ENCODE measurements around the gene SPC25. TPM values are rescaled to one million over a fixed set of nuclear protein-coding genes. Genes with fewer than 3 reads are reported as not detected.

SPC25 gene, protein sequence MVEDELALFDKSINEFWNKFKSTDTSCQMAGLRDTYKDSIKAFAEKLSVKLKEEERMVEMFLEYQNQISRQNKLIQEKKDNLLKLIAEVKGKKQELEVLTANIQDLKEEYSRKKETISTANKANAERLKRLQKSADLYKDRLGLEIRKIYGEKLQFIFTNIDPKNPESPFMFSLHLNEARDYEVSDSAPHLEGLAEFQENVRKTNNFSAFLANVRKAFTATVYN
- total RNA-seq (2014; rRNA removed; shearing (Covaris generic)) (23.4 and 24.7 TPM in 2 replicates), polyA plus RNA-seq (2016; fragmentation: Nextera tagmentation; extraction: Ambion mirVana) (61.9 and 72.7 TPM in 2 replicates)
- long read RNA-seq, transcript SPC25-201 (7 exons, 1,354 nt): major isoform, 19 of 19 reads
- long read RNA-seq, partial matches to known transcripts: 0 of 19 reads
- long read RNA-seq, other reads (novel, unspliced or antisense): 0 of 19 reads

DNA sequence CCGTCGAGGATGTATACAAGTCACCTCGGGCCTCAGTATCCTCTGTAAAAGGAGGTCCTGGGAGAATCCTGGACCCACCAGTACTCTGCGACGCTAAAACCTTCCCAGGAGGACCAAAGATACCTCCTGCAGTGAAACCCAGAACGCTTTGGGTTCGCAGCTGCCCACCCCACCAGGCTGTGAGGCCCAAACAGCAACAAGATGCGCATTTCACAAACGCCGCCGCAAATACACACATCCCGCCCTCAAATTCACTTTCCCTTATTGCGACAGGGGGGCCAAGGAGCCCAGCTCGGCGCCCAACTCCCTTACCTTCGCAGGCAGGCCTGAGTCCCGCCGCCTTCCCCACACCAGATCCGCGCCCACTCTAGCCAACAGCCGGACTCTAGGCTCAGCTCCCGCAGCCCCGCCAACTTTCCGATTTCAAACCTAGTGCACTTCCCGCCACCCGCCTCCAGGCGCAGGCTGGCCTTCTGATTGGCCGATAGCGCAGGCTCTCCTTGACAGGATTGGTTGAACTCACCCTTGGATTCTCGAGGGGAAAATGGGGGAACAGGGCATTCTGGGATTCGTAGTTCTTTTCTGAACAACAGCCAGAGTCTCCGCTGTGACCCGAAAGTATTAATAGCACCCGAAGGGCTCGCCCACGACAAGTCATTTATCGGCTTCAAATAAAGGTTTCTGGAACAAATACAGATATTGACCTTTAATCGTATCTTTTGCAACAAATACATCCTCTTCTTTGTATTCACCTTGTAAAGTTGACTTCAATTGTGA, at the start of gene SPC25:
Gene SPC25, minus strand, starts transcription at position 425 of the 777 bp plus-strand sequence. CDS start 911 bp downstream, outside the sequence.
- Histone ChIP-seq H3K4me1 (ENCODE audit: insufficient read depth) (peaks cover 6% of the 10 kb centered on the region; the same call in 1 of the 2 replicates), H3K36me3 (ENCODE audit: insufficient read depth) (no peaks in the 10 kb centered on the region), H3K4me2 (peak within 1 kb of the TSS; percentile 81), H3K27ac (ENCODE audit: low read depth) (no peak within 1 kb of the TSS), H3K4me3 (peak within 1 kb of the TSS; percentile 70), H3K9me2 (ENCODE audit: insufficient read depth) (no peaks in the 10 kb centered on the region), H3F3A (replicated peaks; ENCODE audit: low read depth) (no peaks in the 10 kb centered on the region), H3K27me3 (ENCODE audit: insufficient read depth) (no peaks in the 10 kb centered on the region), H4K20me1 (replicated peaks; ENCODE audit: insufficient read depth) (no peaks in the 10 kb centered on the region), H3K79me2 (replicated peaks; ENCODE audit: insufficient read depth) (peaks cover 8% of the 10 kb centered on the region), H2AFZ (peak within 1 kb of the TSS; percentile 86)
- Mint-ChIP-seq H3K27ac (peak within 1 kb of the TSS; percentile 95), H3K9me3 (no peaks in the 10 kb centered on the region), H3K4me1 (peaks cover 2% of the 10 kb centered on the region; the same call in 1 of the 3 replicates), H3K4me3 (peak within 1 kb of the TSS; percentile 97), H3K36me3 (ENCODE audit: low read depth) (peaks cover 26% of the 10 kb centered on the region), H3K27me3 (ENCODE audit: insufficient read depth, low read depth, poor library complexity) (peaks cover 2% of the 10 kb centered on the region)
- ATAC-seq (peak; percentile 99), DNase-seq (ENCODE audit: low spot score) (peak; percentile 98)
- TF ChIP-seq EZH2 (IDR thresholded peaks at IDR 0.05; ENCODE audit: low read depth, unreplicated experiment) (no peak), CREB1 (CRISPR knock-in tag; IDR thresholded peaks at IDR 0.05; ENCODE audit: low read depth) (peak; percentile 25; the same call in 1 of the 2 replicates), EZH2phosphoT487 (IDR thresholded peaks at IDR 0.05; ENCODE audit: unreplicated experiment) (no peak), JUNB (IDR thresholded peaks at IDR 0.05; ENCODE audit: unreplicated experiment) (no peak), STAT1 (IDR thresholded peaks at IDR 0.05; ENCODE audit: unreplicated experiment) (no peak), POLR2AphosphoS5 (IDR thresholded peaks at IDR 0.05; ENCODE audit: low read depth) (peak; percentile 89), ZNF114 (CRISPR knock-in tag; IDR thresholded peaks at IDR 0.05) (no peak), NANOG (IDR thresholded peaks at IDR 0.05; ENCODE audit: borderline replicate concordance) (no peak), ZNF462 (CRISPR knock-in tag; IDR thresholded peaks at IDR 0.05) (no peak), ZNF331 (CRISPR knock-in tag; IDR thresholded peaks at IDR 0.05; ENCODE audit: low read depth) (no peak)
- TF ChIP-seq, protein P1, sequence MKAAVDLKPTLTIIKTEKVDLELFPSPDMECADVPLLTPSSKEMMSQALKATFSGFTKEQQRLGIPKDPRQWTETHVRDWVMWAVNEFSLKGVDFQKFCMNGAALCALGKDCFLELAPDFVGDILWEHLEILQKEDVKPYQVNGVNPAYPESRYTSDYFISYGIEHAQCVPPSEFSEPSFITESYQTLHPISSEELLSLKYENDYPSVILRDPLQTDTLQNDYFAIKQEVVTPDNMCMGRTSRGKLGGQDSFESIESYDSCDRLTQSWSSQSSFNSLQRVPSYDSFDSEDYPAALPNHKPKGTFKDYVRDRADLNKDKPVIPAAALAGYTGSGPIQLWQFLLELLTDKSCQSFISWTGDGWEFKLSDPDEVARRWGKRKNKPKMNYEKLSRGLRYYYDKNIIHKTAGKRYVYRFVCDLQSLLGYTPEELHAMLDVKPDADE (IDR thresholded peaks at IDR 0.05): peak; percentile 88
- TF ChIP-seq, protein P2, sequence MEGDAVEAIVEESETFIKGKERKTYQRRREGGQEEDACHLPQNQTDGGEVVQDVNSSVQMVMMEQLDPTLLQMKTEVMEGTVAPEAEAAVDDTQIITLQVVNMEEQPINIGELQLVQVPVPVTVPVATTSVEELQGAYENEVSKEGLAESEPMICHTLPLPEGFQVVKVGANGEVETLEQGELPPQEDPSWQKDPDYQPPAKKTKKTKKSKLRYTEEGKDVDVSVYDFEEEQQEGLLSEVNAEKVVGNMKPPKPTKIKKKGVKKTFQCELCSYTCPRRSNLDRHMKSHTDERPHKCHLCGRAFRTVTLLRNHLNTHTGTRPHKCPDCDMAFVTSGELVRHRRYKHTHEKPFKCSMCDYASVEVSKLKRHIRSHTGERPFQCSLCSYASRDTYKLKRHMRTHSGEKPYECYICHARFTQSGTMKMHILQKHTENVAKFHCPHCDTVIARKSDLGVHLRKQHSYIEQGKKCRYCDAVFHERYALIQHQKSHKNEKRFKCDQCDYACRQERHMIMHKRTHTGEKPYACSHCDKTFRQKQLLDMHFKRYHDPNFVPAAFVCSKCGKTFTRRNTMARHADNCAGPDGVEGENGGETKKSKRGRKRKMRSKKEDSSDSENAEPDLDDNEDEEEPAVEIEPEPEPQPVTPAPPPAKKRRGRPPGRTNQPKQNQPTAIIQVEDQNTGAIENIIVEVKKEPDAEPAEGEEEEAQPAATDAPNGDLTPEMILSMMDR (conservative IDR thresholded peaks at IDR 0.05; ENCODE audit: low read depth in 2 of 2): no peak
